Ectodermal cell (in vitro differentiated cells): ENCODE measurements around the gene ING5.
"Not testable (repeated sequence)": the region's sequence is repeated elsewhere in the genome, so short reads cannot be mapped to it uniquely, and the experiment has no call there.

Source experiments
- H3K27ac ChIP-seq: 2 replicates; pipeline ENCODE4 v1.7.0; 2013; ENCODE audit warnings: mild to moderate bottlenecking, low read depth, low read length; ENCODE audit not compliant: insufficient read depth, poor library complexity, severe bottlenecking
- H3K27me3 ChIP-seq: 2 replicates; pipeline ENCODE4 v1.7.0; 2013; ENCODE audit warnings: mild to moderate bottlenecking, low read length; ENCODE audit not compliant: insufficient read depth, control insufficient read depth, poor library complexity, severe bottlenecking
- H3K36me3 ChIP-seq: one replicate; pipeline ENCODE4 v1.7.0; 2013; ENCODE audit warnings: low read length; ENCODE audit not compliant: control insufficient read depth, insufficient read depth
- H3K4me1 ChIP-seq: one replicate; pipeline ENCODE4 v1.7.0; 2013; ENCODE audit warnings: low read length; ENCODE audit not compliant: control insufficient read depth, insufficient read depth
- H3K4me3 ChIP-seq: 2 replicates; pipeline ENCODE4 v1.7.0; 2013; ENCODE audit warnings: low read depth, low read length, control low read depth; ENCODE audit not compliant: insufficient read depth
- H3K9me3 ChIP-seq: 2 replicates; pipeline ENCODE4 v1.7.0; 2013; ENCODE audit warnings: mild to moderate bottlenecking, low read length, moderate library complexity; ENCODE audit not compliant: control insufficient read depth
- WGBS, 2 experiments: methylation state at CpG; one replicate each; pipeline ENCODE4 v1.1.7; 2013; ENCODE audit warnings: missing lambda C conversion rate in 2 of 2; 5-methylcytosine and 5-hydroxymethylcytosine counted together

ING5 gene

GRCh38 chr2:241738040-241738686 lies 36.3 kb downstream of the ING5 start:
- 94 to 95% methylated on average over 17 of the region's 17 CpGs for WGBS, 2 experiments
- Histone ChIP-seq H3K27ac (no peak overlapping the region), H3K9me3 (no peaks in the 10 kb centered on the region), H3K4me3 (no peak overlapping the region), H3K27me3 (peaks cover 4% of the 10 kb centered on the region), H3K36me3 (no peaks in the 10 kb centered on the region), H3K4me1 (no peaks in the 10 kb centered on the region)

GRCh38 chr2:241739177-241739576 lies 37.3 kb downstream of the ING5 start:
- Histone ChIP-seq H3K27ac (no peak overlapping the region), H3K36me3 (peaks cover 4% of the 10 kb centered on the region), H3K4me3 (no peak overlapping the region), H3K27me3 (no peaks in the 10 kb centered on the region), H3K4me1 (no peaks in the 10 kb centered on the region), H3K9me3 (no peaks in the 10 kb centered on the region)
- WGBS, 2 experiments: 95 to 96% methylated on average over 15 of the region's 15 CpGs

GRCh38 chr2:241739651-241740050 lies 37.8 kb downstream of the ING5 start:
- no peaks in the 10 kb centered on the region for H3K9me3 ChIP-seq
- no peaks in the 10 kb centered on the region for H3K27me3 ChIP-seq
- peaks cover 6% of the 10 kb centered on the region for H3K36me3 ChIP-seq
- H3K27ac ChIP-seq: no peak overlapping the region
- 92 to 95% methylated on average over 12 of the region's 12 CpGs for WGBS, 2 experiments
- no peak overlapping the region for H3K4me3 ChIP-seq
- H3K4me1 ChIP-seq: no peaks in the 10 kb centered on the region

GRCh38 chr2:241741016-241741415 lies 39.2 kb downstream of the ING5 start:
- Histone ChIP-seq H3K9me3 (no peaks in the 10 kb centered on the region), H3K4me3 (no peak overlapping the region), H3K36me3 (peaks cover 19% of the 10 kb centered on the region), H3K27me3 (no peaks in the 10 kb centered on the region), H3K4me1 (no peaks in the 10 kb centered on the region), H3K27ac (no peak overlapping the region)
- WGBS, 2 experiments: 93 to 95% methylated on average over 10 of the region's 10 CpGs

GRCh38 chr2:241742320-241742939 lies 40.6 kb downstream of the ING5 start:
- H3K36me3 ChIP-seq: peaks cover 21% of the 10 kb centered on the region
- 96% methylated on average over 28 of the region's 28 CpGs for WGBS, 2 experiments
- H3K27me3 ChIP-seq: no peaks in the 10 kb centered on the region
- H3K4me1 ChIP-seq: no peaks in the 10 kb centered on the region
- no peak overlapping the region for H3K4me3 ChIP-seq
- H3K27ac ChIP-seq: no peak overlapping the region
- H3K9me3 ChIP-seq: no peaks in the 10 kb centered on the region

GRCh38 chr2:241743008-241743407 lies 41.2 kb downstream of the ING5 start:
- peaks cover 21% of the 10 kb centered on the region for H3K36me3 ChIP-seq
- not testable (repeated sequence) for H3K9me3 ChIP-seq, H3K4me1 ChIP-seq, H3K4me3 ChIP-seq, H3K27me3 ChIP-seq, H3K27ac ChIP-seq
- WGBS, 2 experiments: 95 to 97% methylated on average over 14 of the region's 15 CpGs

- Histone ChIP-seq H3K4me3 (no peak overlapping the region), H3K9me3 (no peaks in the 10 kb centered on the region), H3K4me1 (no peaks in the 10 kb centered on the region), H3K36me3 (peaks cover 21% of the 10 kb centered on the region), H3K27me3 (no peaks in the 10 kb centered on the region), H3K27ac (no peak overlapping the region)
- 94 to 95% methylated on average over 16 of the region's 16 CpGs for WGBS, 2 experiments
Observed at GRCh38 chr2:241743620-241744019, 41.8 kb downstream of the ING5 start.

GRCh38 chr2:241744028-241744754 lies 42.4 kb downstream of the ING5 start:
- Histone ChIP-seq H3K27me3 (no peaks in the 10 kb centered on the region), H3K36me3 (peaks cover 26% of the 10 kb centered on the region), H3K9me3 (no peaks in the 10 kb centered on the region), H3K27ac (no peak overlapping the region), H3K4me3 (no peak overlapping the region), H3K4me1 (no peaks in the 10 kb centered on the region)
- 95 to 96% methylated on average over 24 of the region's 24 CpGs for WGBS, 2 experiments

GRCh38 chr2:241745276-241745675 lies 43.4 kb downstream of the ING5 start:
- 96 to 98% methylated on average over 13 of the region's 13 CpGs for WGBS, 2 experiments
- peaks cover 28% of the 10 kb centered on the region for H3K36me3 ChIP-seq
- H3K27me3 ChIP-seq: no peaks in the 10 kb centered on the region
- H3K4me1 ChIP-seq: no peaks in the 10 kb centered on the region
- H3K4me3 ChIP-seq: no peak overlapping the region
- H3K27ac ChIP-seq: no peak overlapping the region
- no peaks in the 10 kb centered on the region for H3K9me3 ChIP-seq

- Histone ChIP-seq H3K27me3 (no peaks in the 10 kb centered on the region), H3K9me3 (no peaks in the 10 kb centered on the region), H3K4me1 (no peaks in the 10 kb centered on the region), H3K27ac (no peak overlapping the region), H3K4me3 (no peak overlapping the region), H3K36me3 (peaks cover 28% of the 10 kb centered on the region)
- 93% methylated on average over 3 to 4 of the region's 4 CpGs for WGBS, 2 experiments
Observed at GRCh38 chr2:241746084-241746483, 44.2 kb downstream of the ING5 start.
